GM12872 (cell line): ENCODE results near the gene KIF6.

Experiments
- TF ChIP-seq, protein P1 (sequence below): IDR thresholded peaks from 3 replicates; pipeline ENCODE4 v1.5.1; 2011; ENCODE audit warnings: low read depth, mild to moderate bottlenecking, low read length, moderate library complexity; ENCODE audit not compliant: insufficient read depth

Gene KIF6

DNA sequence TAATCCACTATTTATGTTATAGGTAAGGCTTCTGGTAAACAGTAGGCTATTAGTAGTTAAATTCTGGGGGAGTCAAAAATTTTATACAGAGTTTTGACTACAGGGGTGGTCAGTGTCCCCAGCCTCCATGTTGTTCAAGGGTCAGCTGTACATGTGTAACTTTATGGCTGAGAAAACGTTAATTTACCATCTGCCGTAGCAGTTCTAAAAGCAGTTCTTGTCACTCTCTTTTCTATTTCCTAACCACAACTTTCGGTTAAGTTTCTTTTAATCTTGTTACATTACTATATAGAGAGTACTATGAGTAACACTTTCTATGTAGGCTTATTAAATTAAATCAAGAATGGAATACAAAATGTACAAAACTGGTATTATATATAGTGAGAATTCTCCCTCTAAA is 21.6 kb upstream of the KIF6 start:
- TF ChIP-seq, protein P1, sequence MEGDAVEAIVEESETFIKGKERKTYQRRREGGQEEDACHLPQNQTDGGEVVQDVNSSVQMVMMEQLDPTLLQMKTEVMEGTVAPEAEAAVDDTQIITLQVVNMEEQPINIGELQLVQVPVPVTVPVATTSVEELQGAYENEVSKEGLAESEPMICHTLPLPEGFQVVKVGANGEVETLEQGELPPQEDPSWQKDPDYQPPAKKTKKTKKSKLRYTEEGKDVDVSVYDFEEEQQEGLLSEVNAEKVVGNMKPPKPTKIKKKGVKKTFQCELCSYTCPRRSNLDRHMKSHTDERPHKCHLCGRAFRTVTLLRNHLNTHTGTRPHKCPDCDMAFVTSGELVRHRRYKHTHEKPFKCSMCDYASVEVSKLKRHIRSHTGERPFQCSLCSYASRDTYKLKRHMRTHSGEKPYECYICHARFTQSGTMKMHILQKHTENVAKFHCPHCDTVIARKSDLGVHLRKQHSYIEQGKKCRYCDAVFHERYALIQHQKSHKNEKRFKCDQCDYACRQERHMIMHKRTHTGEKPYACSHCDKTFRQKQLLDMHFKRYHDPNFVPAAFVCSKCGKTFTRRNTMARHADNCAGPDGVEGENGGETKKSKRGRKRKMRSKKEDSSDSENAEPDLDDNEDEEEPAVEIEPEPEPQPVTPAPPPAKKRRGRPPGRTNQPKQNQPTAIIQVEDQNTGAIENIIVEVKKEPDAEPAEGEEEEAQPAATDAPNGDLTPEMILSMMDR, result no peak

DNA sequence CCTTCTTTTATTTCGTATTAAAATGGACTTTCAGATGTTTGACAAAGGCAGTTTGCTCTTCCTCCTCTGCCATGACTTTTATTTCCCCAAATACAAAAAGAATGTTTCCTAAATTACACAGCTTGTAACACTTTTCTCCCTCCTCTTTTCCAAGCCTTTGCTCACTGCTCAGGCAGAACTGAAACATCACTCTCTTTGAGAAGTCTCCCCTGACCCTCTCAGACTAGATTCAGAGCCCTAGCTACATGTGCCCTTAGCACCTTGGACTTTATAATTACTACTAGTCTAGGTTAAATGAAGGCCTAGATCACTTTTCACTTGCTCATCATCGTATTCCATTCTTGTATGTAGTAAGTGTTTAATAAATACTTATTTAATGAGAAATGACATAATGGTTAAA is 8.5 kb upstream of the KIF6 start:
- TF ChIP-seq, protein P1, result no peak

- TF ChIP-seq, protein P1, result 0 out of 3 replicates have a peak, but pooled peaks have one; percentile 14
Observed at GRCh38 chr6:39731565-39731964, 6.4 kb upstream of the KIF6 start.

DNA sequence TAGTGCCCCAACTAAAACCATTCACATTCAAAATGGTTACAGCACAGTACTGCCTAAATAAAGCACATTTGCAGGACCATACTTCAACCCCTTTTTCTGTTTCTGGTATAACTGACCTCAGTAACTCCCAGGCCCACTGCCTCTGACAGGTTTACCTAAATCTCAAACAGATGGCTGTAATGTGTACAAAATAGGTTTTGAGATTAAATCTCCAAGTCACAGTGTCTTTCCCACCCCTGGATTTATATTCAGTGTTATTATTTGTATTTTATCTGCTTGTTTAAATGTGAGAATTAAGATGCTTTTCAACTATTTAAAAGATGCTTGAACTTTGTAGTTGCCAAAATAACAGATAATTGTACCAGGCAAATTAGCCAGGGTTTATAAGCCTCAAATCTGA is 4.7 kb upstream of the KIF6 start:
- TF ChIP-seq, protein P1, result no peak

- TF ChIP-seq, protein P1, result no peak
Observed at GRCh38 chr6:39725632-39725997, 407 bp upstream of the KIF6 start.

DNA sequence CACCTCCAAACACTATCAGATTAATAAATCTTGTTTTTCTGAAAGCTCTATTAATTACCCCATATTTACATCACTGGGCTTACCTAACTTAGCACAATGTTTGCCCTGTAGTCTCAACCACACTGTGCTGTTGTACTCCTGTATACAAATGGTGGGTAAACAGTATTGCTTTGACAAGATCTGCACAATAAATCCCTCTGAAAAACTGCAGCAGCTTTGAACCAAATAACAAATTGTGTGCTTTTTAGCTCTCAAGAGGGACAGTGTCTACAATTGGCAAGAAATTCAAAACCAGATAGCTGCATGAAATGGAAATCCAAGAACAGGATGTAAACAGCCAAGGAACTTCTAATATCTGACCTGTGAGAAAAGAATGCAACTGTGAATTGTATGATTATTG is 10.4 kb downstream of the KIF6 start:
- TF ChIP-seq, protein P1, result no peak

GRCh38 chr6:39707962-39708683 is 17.1 kb downstream of the KIF6 start:
- TF ChIP-seq, protein P1, result no peak
